Neural progenitor cell (in vitro differentiated cells): Measurements from ENCODE around the gene ELSPBP1. TPM values are rescaled to one million over a fixed set of nuclear protein-coding genes. Genes with fewer than 3 reads are reported as not detected.
A peak's percentile ranks its signal among the peaks of the same experiment; 100 is the strongest.
"Not testable (repeated sequence)": the region's sequence is repeated elsewhere in the genome, so short reads cannot be mapped to it uniquely, and the experiment has no call there.

ENCODE experiments used
- DNase-seq: peaks from one replicate; pipeline ENCODE4 v3.0.0-alpha.2; 2016; ENCODE audit warnings: low spot score
- H2AFZ ChIP-seq: fragments of 200-600 bp; sonication (generic); replicated peaks from 2 replicates; pipeline ENCODE4 v1.6.1; 2016; ENCODE audit warnings: antibody characterized with exemption
- H3F3A ChIP-seq: fragments of 200-600 bp; sonication (generic); 2 replicates; pipeline ENCODE4 v1.6.1; 2016; ENCODE audit warnings: antibody characterized with exemption, low read depth
- H3K27ac ChIP-seq: fragments of 200-600 bp; sonication (generic); 2 replicates; pipeline ENCODE4 v1.5.1; 2016; ENCODE audit warnings: mild to moderate bottlenecking
- H3K27me3 ChIP-seq: fragments of 200-600 bp; sonication (generic); 2 replicates; pipeline ENCODE4 v1.6.1; 2016; ENCODE audit warnings: mild to moderate bottlenecking, moderate library complexity
- H3K36me3 ChIP-seq: fragments of 200-600 bp; sonication (generic); 2 replicates; pipeline ENCODE4 v1.5.1; 2016
- H3K4me1 ChIP-seq: fragments of 200-600 bp; sonication (generic); 2 replicates; pipeline ENCODE4 v1.6.1; 2016; ENCODE audit warnings: mixed run types
- H3K4me2 ChIP-seq: fragments of 200-600 bp; sonication (generic); 2 replicates; pipeline ENCODE4 v1.6.1; 2016
- H3K4me3 ChIP-seq: fragments of 200-600 bp; sonication (generic); 2 replicates; pipeline ENCODE4 v1.5.1; 2016
- H3K79me2 ChIP-seq: fragments of 200-600 bp; sonication (generic); 2 replicates; pipeline ENCODE4 v1.6.1; 2016; ENCODE audit warnings: low read depth
- H3K9ac ChIP-seq: fragments of 200-600 bp; sonication (generic); 2 replicates; pipeline ENCODE4 v1.6.1; 2016
- H3K9me3 ChIP-seq: fragments of 200-600 bp; sonication (generic); 2 replicates; pipeline ENCODE4 v1.5.1; 2016; ENCODE audit warnings: low read depth
- H4K20me1 ChIP-seq: fragments of 200-600 bp; sonication (generic); 2 replicates; pipeline ENCODE4 v1.6.1; 2016; ENCODE audit warnings: low read depth
- H3K27ac Mint-ChIP-seq: 3 replicates; pipeline ENCODE4 v1.8.0; 2021; ENCODE audit warnings: mixed read lengths
- H3K27me3 Mint-ChIP-seq: 2 replicates; pipeline ENCODE4 v1.8.0; 2022; ENCODE audit warnings: low read depth, mild to moderate bottlenecking, inconsistent platforms, moderate library complexity, mixed read lengths; ENCODE audit not compliant: insufficient read depth
- H3K36me3 Mint-ChIP-seq: 3 replicates; pipeline ENCODE4 v1.8.0; 2021; ENCODE audit warnings: mixed read lengths
- H3K4me1 Mint-ChIP-seq: 3 replicates; pipeline ENCODE4 v1.8.0; 2021; ENCODE audit warnings: mixed read lengths
- H3K4me3 Mint-ChIP-seq: 3 replicates; pipeline ENCODE4 v1.8.0; 2021; ENCODE audit warnings: mild to moderate bottlenecking, moderate library complexity, mixed read lengths
- H3K9me3 Mint-ChIP-seq: 3 replicates; pipeline ENCODE4 v1.8.0; 2020; ENCODE audit warnings: mixed read lengths
- EZH2 ChIP-seq: fragments of 200-600 bp; sonication (generic); IDR thresholded peaks from 2 replicates; pipeline ENCODE4 v1.6.1; 2017; ENCODE audit warnings: antibody characterized with exemption, mild to moderate bottlenecking, moderate library complexity
- EZH2phosphoT487 ChIP-seq: fragments of 200-600 bp; sonication (generic); IDR thresholded peaks from 2 replicates; pipeline ENCODE4 v1.6.1; 2017; ENCODE audit warnings: antibody characterized with exemption
- total RNA-seq: library from RNA; depleted of rRNA; stranded (reverse); fragments of >200 nt; gene quantifications from 2 replicates; pipeline ENCODE4 v1.2.3, GENCODE V29; 2015; ENCODE audit warnings: low replicate concordance
- TF ChIP-seq, protein P1 (sequence below): fragments of 200-600 bp; sonication (generic); IDR thresholded peaks from 2 replicates; pipeline ENCODE4 v1.5.1; 2017; ENCODE audit warnings: antibody characterized with exemption, mild to moderate bottlenecking

Gene ELSPBP1
- not detected in 2 replicates for total RNA-seq

GRCh38 chr19:47994209-47994802 is at the start of gene ELSPBP1:
Gene ELSPBP1, plus strand, starts transcription at chr19:47994632. Its CDS starts 14,036 bp downstream, at chr19:48008668.
- no peaks in the 10 kb centered on the region for H3K79me2 ChIP-seq
- no peaks in the 10 kb centered on the region for H4K20me1 ChIP-seq
- no peaks in the 10 kb centered on the region for H3F3A ChIP-seq
- no peak within 1 kb of the TSS for H3K4me2 ChIP-seq
- Mint-ChIP-seq H3K4me1 (no peaks in the 10 kb centered on the region), H3K27me3 (peaks cover 4% of the 10 kb centered on the region), H3K9me3 (no peaks in the 10 kb centered on the region), H3K4me3 (no peak within 1 kb of the TSS), H3K27ac (peak within 1 kb of the TSS; percentile 16), H3K36me3 (no peaks in the 10 kb centered on the region)
- no peaks in the 10 kb centered on the region for H3K9me3 ChIP-seq
- no peak for TF ChIP-seq EZH2
- H3K4me3 ChIP-seq = no peak within 1 kb of the TSS
- no peaks in the 10 kb centered on the region for H3K4me1 ChIP-seq
- no peaks in the 10 kb centered on the region for H3K27me3 ChIP-seq
- H3K9ac ChIP-seq = no peak within 1 kb of the TSS
- no peak within 1 kb of the TSS for H3K27ac ChIP-seq
- H2AFZ ChIP-seq = no peak within 1 kb of the TSS
- H3K36me3 ChIP-seq = no peaks in the 10 kb centered on the region
- DNase-seq = no peak

GRCh38 chr19:47949852-47950521 is 44.4 kb upstream of the ELSPBP1 start:
- H3K9me3 Mint-ChIP-seq, H3K4me3 Mint-ChIP-seq: not testable (repeated sequence)

GRCh38 chr19:47952132-47952531 is 42.3 kb upstream of the ELSPBP1 start:
- not testable (repeated sequence) for H3K36me3 ChIP-seq, H3K4me1 Mint-ChIP-seq, H3K9ac ChIP-seq, H3K27ac ChIP-seq, DNase-seq, H2AFZ ChIP-seq, H3F3A ChIP-seq, H3K4me3 Mint-ChIP-seq, H4K20me1 ChIP-seq, H3K79me2 ChIP-seq, H3K4me3 ChIP-seq, H3K9me3 Mint-ChIP-seq, H3K9me3 ChIP-seq, H3K27me3 ChIP-seq, H3K4me2 ChIP-seq, H3K36me3 Mint-ChIP-seq, H3K27ac Mint-ChIP-seq, H3K4me1 ChIP-seq, H3K27me3 Mint-ChIP-seq

More at GRCh38 chr19:47949852-47950521, 44.4 kb upstream of the ELSPBP1 start:
- H3K27ac ChIP-seq, H3K36me3 Mint-ChIP-seq, H3K4me2 ChIP-seq, H3K9me3 ChIP-seq, H3K27ac Mint-ChIP-seq, H4K20me1 ChIP-seq, H3K4me3 ChIP-seq, H3K27me3 ChIP-seq, H3K9ac ChIP-seq, H3K79me2 ChIP-seq, H3K4me1 ChIP-seq, H3K4me1 Mint-ChIP-seq, H3F3A ChIP-seq, DNase-seq, H2AFZ ChIP-seq, H3K27me3 Mint-ChIP-seq, H3K36me3 ChIP-seq: not testable (repeated sequence)
- TF ChIP-seq, protein P1, sequence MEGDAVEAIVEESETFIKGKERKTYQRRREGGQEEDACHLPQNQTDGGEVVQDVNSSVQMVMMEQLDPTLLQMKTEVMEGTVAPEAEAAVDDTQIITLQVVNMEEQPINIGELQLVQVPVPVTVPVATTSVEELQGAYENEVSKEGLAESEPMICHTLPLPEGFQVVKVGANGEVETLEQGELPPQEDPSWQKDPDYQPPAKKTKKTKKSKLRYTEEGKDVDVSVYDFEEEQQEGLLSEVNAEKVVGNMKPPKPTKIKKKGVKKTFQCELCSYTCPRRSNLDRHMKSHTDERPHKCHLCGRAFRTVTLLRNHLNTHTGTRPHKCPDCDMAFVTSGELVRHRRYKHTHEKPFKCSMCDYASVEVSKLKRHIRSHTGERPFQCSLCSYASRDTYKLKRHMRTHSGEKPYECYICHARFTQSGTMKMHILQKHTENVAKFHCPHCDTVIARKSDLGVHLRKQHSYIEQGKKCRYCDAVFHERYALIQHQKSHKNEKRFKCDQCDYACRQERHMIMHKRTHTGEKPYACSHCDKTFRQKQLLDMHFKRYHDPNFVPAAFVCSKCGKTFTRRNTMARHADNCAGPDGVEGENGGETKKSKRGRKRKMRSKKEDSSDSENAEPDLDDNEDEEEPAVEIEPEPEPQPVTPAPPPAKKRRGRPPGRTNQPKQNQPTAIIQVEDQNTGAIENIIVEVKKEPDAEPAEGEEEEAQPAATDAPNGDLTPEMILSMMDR = peak; percentile 57

GRCh38 chr19:47955936-47956335 is 38.5 kb upstream of the ELSPBP1 start:
- H3K9ac ChIP-seq, H3K36me3 ChIP-seq, H3K4me1 ChIP-seq, DNase-seq, H3K9me3 Mint-ChIP-seq, H3K36me3 Mint-ChIP-seq, H3K4me2 ChIP-seq, H3K27me3 Mint-ChIP-seq, H3K4me1 Mint-ChIP-seq, H3K4me3 Mint-ChIP-seq, H3K27ac Mint-ChIP-seq, H4K20me1 ChIP-seq, H2AFZ ChIP-seq, H3K27ac ChIP-seq, H3F3A ChIP-seq, H3K79me2 ChIP-seq, H3K4me3 ChIP-seq, H3K27me3 ChIP-seq, H3K9me3 ChIP-seq: not testable (repeated sequence)

DNA sequence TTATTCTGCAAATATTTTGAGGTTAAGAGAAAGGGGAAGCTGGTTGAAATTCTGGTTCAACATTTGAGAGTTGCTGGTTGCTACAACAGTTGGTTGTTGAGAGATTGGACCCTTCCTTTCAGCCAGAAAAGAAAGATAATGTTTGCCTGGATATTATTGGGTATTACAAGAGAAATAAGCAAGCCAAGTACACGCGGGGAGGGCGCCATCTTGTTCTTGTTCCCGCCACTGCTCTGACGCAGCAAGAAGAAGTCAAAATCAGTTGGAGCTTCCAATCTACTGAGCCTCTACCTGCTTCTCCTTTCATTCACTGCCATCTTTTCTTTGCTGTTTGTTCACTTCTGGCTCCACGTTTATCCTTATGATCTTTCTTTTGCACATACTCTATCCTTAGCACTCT is 20.9 kb upstream of the ELSPBP1 start:
- Mint-ChIP-seq H3K27me3 (peaks cover 3% of the 10 kb centered on the region), H3K27ac (no peak overlapping the region), H3K4me1 (no peaks in the 10 kb centered on the region), H3K36me3 (no peaks in the 10 kb centered on the region), H3K4me3 (no peak overlapping the region), H3K9me3 (peaks cover 2% of the 10 kb centered on the region)
- no peaks in the 10 kb centered on the region for H3K79me2 ChIP-seq
- H3K27ac ChIP-seq = no peak overlapping the region
- no peaks in the 10 kb centered on the region for H4K20me1 ChIP-seq
- H3K9me3 ChIP-seq = no peaks in the 10 kb centered on the region
- no peak for DNase-seq
- H3K4me2 ChIP-seq = no peak overlapping the region
- H3K9ac ChIP-seq = no peak overlapping the region
- H3K4me1 ChIP-seq = no peaks in the 10 kb centered on the region
- no peak overlapping the region for H3K4me3 ChIP-seq
- H3K36me3 ChIP-seq = no peaks in the 10 kb centered on the region
- H3F3A ChIP-seq = no peaks in the 10 kb centered on the region
- no peak for TF ChIP-seq EZH2
- TF ChIP-seq, protein P1 = no peak
- TF ChIP-seq EZH2phosphoT487 = no peak
- H2AFZ ChIP-seq = no peak overlapping the region
- no peaks in the 10 kb centered on the region for H3K27me3 ChIP-seq
